ENCODE measurements around the gene HTR3A. TPM values are rescaled to one million over a fixed set of nuclear protein-coding genes. Genes with fewer than 3 reads are reported as not detected.

The HTR3A gene
- total RNA-seq, result not detected in 2 replicates

DNA sequence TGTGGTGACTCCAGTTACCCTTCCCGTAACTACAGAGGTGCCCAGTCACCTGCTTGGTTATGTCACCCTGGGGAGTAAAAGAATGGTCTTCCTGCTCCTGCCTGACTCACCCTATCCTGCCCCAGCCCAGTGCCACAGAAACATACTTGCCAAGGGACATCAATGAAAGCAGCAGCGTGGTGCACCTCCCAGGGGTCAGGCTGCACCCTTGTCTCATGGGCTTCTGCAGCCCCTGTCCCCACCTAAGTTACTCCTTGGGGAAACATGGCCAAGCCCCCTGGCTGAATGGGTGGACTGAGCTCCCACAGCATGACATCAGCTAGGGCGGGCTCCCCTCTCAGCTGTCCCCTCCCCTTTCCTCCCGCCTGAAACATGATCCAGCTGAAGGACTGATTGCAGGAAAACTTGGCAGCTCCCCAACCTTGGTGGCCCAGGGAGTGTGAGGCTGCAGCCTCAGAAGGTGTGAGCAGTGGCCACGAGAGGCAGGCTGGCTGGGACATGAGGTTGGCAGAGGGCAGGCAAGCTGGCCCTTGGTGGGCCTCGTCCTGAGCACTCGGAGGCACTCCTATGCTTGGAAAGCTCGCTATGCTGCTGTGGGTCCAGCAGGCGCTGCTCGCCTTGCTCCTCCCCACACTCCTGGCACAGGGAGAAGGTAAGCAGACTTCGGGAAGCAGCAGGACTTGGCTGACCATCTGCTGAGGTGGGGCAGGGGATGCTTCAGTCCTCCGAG is at the start of gene HTR3A:
Gene HTR3A, plus strand, starts transcription at position 368 of the 730 bp plus-strand sequence. Its CDS starts 218 bp downstream, at position 586.

Other genes with a start within 250 kb of the HTR3A start
- 19.5 and 20.3 TPM in 2 replicates for gene ZW10, start 201.4 kb upstream of the HTR3A start, total RNA-seq
- not detected in 2 replicates for gene CLDN25, start 195.3 kb upstream of the HTR3A start, total RNA-seq
- gene USP28, start 99.5 kb upstream of the HTR3A start, total RNA-seq, result 19.8 and 22.1 TPM in 2 replicates
- gene HTR3B, start 70.3 kb upstream of the HTR3A start, total RNA-seq, result not detected in 2 replicates
- gene ZBTB16, start 84.6 kb downstream of the HTR3A start, total RNA-seq, result 0.12 and 0.13 TPM in 2 replicates

Data from aortic smooth muscle cell (primary cell).